HL-60 (cell line): Measurements from ENCODE around the gene CD4.
A peak's percentile ranks its signal among the peaks of the same experiment; 100 is the strongest.

ENCODE experiments used
- CTCF ChIP-seq: IDR thresholded peaks from one replicate; pipeline ENCODE4 v1.5.1; 2011; ENCODE audit warnings: low read length, control low read depth, inconsistent platforms; ENCODE audit not compliant: insufficient read depth
- POLR2AphosphoS5 ChIP-seq: IDR thresholded peaks from 2 replicates; pipeline ENCODE4 v1.6.1; 2012; ENCODE audit warnings: low read depth
- SPI1 ChIP-seq: IDR thresholded peaks from 2 replicates; pipeline ENCODE4 v1.6.1; 2012; ENCODE audit warnings: low read depth, mild to moderate bottlenecking, borderline replicate concordance

GRCh38 chr12:6867413-6868210 is 78.3 kb downstream of the CD4 start, which contains the start of gene TPI1:
- TF ChIP-seq POLR2AphosphoS5 (peak; percentile 97), CTCF (no peak), SPI1 (0 out of 2 replicates have a peak, but pooled peaks have one; percentile 0)
